Fibroblast of the conjunctiva (primary cell): Measurements from ENCODE around the gene ROR1.
"Not testable (repeated sequence)": the region's sequence is repeated elsewhere in the genome, so short reads cannot be mapped to it uniquely, and the experiment has no call there.

ENCODE experiments used
- DNase-seq: peaks from one replicate; pipeline ENCODE4 v3.0.0-alpha.2; 2010; ENCODE audit warnings: low read depth

ROR1 gene

GRCh38 chr1:63824451-63824850 lies 50.6 kb downstream of the ROR1 start:
- DNase-seq: no peak

- no peak for DNase-seq
These were observed 51.3 kb downstream of the ROR1 start for GRCh38 chr1:63825111-63825510.

- not testable (repeated sequence) for DNase-seq
These were observed 52.5 kb downstream of the ROR1 start for GRCh38 chr1:63826246-63826861.

GRCh38 chr1:63827411-63828321 lies 53.8 kb downstream of the ROR1 start:
- peak; percentile 55 for DNase-seq

GRCh38 chr1:63828322-63829044 lies 54.7 kb downstream of the ROR1 start:
- DNase-seq: no peak

- DNase-seq: peak; percentile 34
These were observed 55.8 kb downstream of the ROR1 start for GRCh38 chr1:63829349-63830327.

- DNase-seq: no peak
These were observed 57.6 kb downstream of the ROR1 start for GRCh38 chr1:63831409-63831808.

GRCh38 chr1:63833363-63834119 lies 59.7 kb downstream of the ROR1 start:
- no peak for DNase-seq

- DNase-seq: no peak
These were observed 61.3 kb downstream of the ROR1 start for GRCh38 chr1:63835128-63835527.

GRCh38 chr1:63836374-63836773 lies 62.6 kb downstream of the ROR1 start:
- no peak for DNase-seq

GRCh38 chr1:63836830-63837229 lies 63.0 kb downstream of the ROR1 start:
- DNase-seq: no peak

- no peak for DNase-seq
These were observed 69.2 kb downstream of the ROR1 start for GRCh38 chr1:63843010-63843409.

- no peak for DNase-seq
These were observed 70.1 kb downstream of the ROR1 start for GRCh38 chr1:63843884-63844283.

GRCh38 chr1:63845346-63845745 lies 71.5 kb downstream of the ROR1 start:
- DNase-seq: no peak

GRCh38 chr1:63847308-63847910 lies 73.6 kb downstream of the ROR1 start:
- DNase-seq: no peak

GRCh38 chr1:63848733-63849132 lies 74.9 kb downstream of the ROR1 start:
- no peak for DNase-seq

GRCh38 chr1:63849149-63849548 lies 75.3 kb downstream of the ROR1 start:
- DNase-seq: no peak

GRCh38 chr1:63854091-63854490 lies 80.3 kb downstream of the ROR1 start:
- no peak for DNase-seq

- no peak for DNase-seq
These were observed 82.1 kb downstream of the ROR1 start for GRCh38 chr1:63855942-63856341.

- no peak for DNase-seq
These were observed 83.1 kb downstream of the ROR1 start for GRCh38 chr1:63856924-63857323.
